K562 (cell line): ENCODE results near the gene CCDC92.

Experiments
- ATF3 ChIP-seq, 2 experiments: fragments of 450-650 bp in 1 of 2; sonication (generic) in 1 of 2; formaldehyde crosslinking in 1 of 2; IDR thresholded peaks in 1 of 2; conservative IDR thresholded peaks in 1 of 2; 2 replicates each; pipeline versions ENCODE4 v1.6.1 to v1.8.1; 2016 to 2023; ENCODE audit warnings: mild to moderate bottlenecking in 2 of 2, moderate library complexity in 2 of 2, inconsistent platforms in 1 of 2, missing genetic modification reagents in 1 of 2
- CTCF ChIP-seq, 3 experiments: IDR thresholded peaks in 2 of 3; conservative IDR thresholded peaks in 1 of 3; 2 replicates each; pipeline ENCODE4 v1.5.1; 2011 to 2012; ENCODE audit warnings: low read length in 3 of 3, mild to moderate bottlenecking in 3 of 3, control low read depth in 2 of 3, improper control_type of control experiment in 1 of 3, inconsistent platforms in 1 of 3, low read depth in 1 of 3, mixed read lengths in 1 of 3, moderate library complexity in 1 of 3; ENCODE audit not compliant: insufficient read depth in 2 of 3
- MEIS2 ChIP-seq: fragments of 450-650 bp; IDR thresholded peaks from 2 replicates; pipeline ENCODE4 v1.6.1; 2014; ENCODE audit warnings: mild to moderate bottlenecking; ENCODE audit not compliant: partially characterized antibody
- PYGO2 ChIP-seq: fragments of 450-650 bp; IDR thresholded peaks from 2 replicates; pipeline ENCODE4 v1.6.1; 2016; ENCODE audit warnings: mild to moderate bottlenecking, missing genetic modification characterization, moderate library complexity, missing compliant biosample characterization
- SRSF9 ChIP-seq: fragments of 200-400 bp; formaldehyde crosslinking; IDR thresholded peaks from 2 replicates; pipeline ENCODE4 v1.6.1; 2017; ENCODE audit warnings: low read depth, low read length, borderline replicate concordance
- TEAD1 ChIP-seq, 2 experiments: fragments of 450-650 bp in 1 of 2; sonication (generic) in 1 of 2; formaldehyde crosslinking; IDR thresholded peaks; 2 replicates each; pipeline versions ENCODE4 v1.4.0 to v1.8.0; 2020 to 2022; ENCODE audit warnings: mild to moderate bottlenecking in 2 of 2, missing genetic modification reagents in 1 of 2
- ZNF280B ChIP-seq: fragments of 250-450 bp; sonication (Bioruptor Pico); IDR thresholded peaks from 2 replicates; pipeline ENCODE4 v1.5.1; 2021; ENCODE audit warnings: mild to moderate bottlenecking
- ZNF41 ChIP-seq: fragments of 250-450 bp; sonication (Bioruptor Pico); conservative IDR thresholded peaks from 2 replicates; pipeline ENCODE4 v1.4.0; 2020; ENCODE audit warnings: mild to moderate bottlenecking

- TF ChIP-seq ATF3 (IDR thresholded peaks at IDR 0.05) (no peak), ATF3 (CRISPR knock-in tag; conservative IDR thresholded peaks at IDR 0.05) (no peak), CTCF (IDR thresholded peaks at IDR 0.05 in 2 of 3, conservative IDR thresholded peaks at IDR 0.05 in 1 of 3; ENCODE audit: insufficient read depth in 2 of 3, low read depth in 1 of 3, low read length in 3 of 3) (no peak), MEIS2 (no peak), PYGO2 (tag) (no peak), SRSF9 (no peak), ZNF280B (CRISPR knock-in tag) (no peak), TEAD1 (CRISPR knock-in tag; IDR thresholded peaks at IDR 0.05) (no peak), ZNF41 (no peak)
These were observed 77.2 kb downstream of the CCDC92 start for GRCh38 chr12:123895451-123895850.
